Superior temporal gyrus (tissue), 1 donor: ENCODE data around the gene CDRT4.

Source experiments
- DNase-seq: peaks from one replicate; pipeline ENCODE4 v3.0.0-alpha.2; 2016; ENCODE audit errors: extremely low spot score

CDRT4 gene

GRCh38 chr17:15492791-15493692 is 25.6 kb upstream of the CDRT4 start:
- DNase-seq, result no peak

GRCh38 chr17:15492186-15492585 is 24.8 kb upstream of the CDRT4 start:
- no peak for DNase-seq

DNA sequence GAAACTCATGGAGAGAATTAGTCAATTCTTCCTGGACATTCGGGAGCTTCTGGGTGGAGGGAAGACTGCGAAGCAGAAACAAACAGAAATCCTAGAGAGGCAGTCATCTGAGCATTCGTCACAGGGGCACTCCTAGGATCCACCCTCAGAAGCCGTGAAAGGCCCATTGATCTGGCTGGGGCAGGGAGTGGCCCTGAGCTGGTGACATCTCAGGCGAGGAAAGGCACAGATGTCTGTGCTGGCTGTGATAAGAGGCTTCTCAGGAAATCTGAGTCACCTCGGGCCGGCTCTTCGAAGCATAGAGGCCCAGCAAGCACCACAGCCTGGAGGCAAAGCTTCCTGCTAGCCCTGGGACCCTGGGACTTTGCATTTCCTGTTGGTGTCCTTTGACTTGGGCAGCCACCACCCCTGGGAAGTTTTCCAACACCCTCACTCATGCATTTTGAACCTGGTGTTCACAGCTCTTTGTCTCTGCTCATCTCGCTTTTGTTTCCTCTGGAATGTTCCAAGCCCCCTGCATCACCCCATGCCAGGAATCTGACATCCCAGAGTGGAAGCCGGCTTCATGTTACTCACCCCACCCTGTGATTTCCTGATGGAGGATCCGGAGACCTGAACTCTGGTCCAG is 23.3 kb upstream of the CDRT4 start:
- DNase-seq, result peak; percentile 88

DNA sequence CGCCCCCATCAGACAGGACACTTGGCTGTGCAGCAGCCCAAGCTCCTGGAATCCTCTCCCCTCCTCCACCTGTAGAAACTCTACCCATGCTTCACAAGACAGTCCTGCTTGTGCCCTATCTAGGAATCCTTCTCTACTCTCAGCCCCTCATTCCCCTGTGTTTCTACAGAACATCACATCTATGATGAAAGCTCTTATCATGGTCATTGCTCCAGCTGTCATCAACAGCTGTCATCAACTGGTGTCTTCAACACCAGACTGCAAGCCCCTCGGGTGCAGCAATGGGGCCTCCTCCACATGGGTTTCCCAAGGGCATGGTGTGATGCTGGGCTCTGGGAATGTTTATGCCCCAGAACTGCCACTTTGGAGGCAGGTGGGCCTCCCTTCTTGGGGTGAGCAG is 21.1 kb upstream of the CDRT4 start:
- DNase-seq, result no peak

DNA sequence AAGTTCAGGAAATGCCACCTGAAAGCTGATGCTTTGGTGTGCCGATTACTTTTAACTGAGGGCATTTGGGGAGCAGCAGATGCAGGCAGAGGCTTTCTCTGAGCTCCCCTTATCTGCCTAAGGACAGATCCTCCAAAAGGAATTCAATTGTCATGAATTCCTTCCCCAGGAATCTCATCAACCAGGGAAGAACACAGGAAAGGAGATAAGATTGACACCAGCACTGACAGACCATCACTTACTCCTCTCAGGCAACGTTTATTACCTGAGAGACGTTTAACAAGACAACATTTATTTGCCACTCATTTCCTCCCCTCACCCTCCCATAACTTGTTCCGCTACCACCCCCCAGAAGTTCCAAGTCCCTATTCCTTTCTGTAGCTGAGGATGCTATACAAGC is 17.6 kb upstream of the CDRT4 start:
- DNase-seq, result no peak

GRCh38 chr17:15483431-15483830 is 16.0 kb upstream of the CDRT4 start:
- no peak for DNase-seq

DNA sequence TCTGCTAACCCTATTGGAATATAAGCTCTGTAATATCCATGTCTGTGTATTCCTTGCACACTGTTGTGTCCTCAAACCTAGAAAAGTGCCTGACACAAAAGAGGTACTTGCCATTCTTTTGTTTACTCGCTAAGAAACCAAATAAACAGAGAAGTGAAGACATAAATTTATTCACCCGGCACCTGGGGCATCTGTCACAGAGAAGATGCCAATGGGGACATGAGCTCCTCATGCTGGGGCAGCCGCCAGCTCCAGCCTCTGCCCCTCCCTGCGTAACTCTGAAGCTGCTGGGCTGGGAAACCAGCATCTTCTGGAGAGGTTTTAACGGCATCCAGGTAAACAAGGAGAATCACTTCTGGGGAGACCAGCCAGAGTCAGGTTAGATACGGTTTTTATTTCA is 15.1 kb upstream of the CDRT4 start:
- DNase-seq, result no peak

GRCh38 chr17:15481481-15481880 is 14.1 kb upstream of the CDRT4 start:
- no peak for DNase-seq

DNA sequence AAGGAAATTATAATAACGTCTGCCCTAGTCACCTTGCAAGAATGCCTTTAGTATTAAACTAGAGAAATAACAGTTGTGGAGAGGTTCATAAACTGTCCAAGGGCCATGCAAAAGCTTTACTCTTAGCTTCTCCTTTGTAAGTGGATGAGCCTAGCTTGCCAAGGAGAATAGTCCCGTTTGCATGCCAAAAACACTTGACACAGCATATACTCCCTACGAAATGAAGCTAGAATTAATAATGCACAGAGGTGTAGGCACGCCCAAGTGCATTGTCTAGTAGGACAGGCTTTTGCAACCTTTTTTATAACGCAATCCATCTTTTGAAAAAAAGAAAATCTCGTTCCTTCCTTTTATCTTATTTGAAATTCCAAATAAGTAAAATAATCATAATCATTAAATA is 12.8 kb upstream of the CDRT4 start:
- no peak for DNase-seq

- no peak for DNase-seq
Measured at GRCh38 chr17:15479703-15480102, 12.3 kb upstream of the CDRT4 start.

DNA sequence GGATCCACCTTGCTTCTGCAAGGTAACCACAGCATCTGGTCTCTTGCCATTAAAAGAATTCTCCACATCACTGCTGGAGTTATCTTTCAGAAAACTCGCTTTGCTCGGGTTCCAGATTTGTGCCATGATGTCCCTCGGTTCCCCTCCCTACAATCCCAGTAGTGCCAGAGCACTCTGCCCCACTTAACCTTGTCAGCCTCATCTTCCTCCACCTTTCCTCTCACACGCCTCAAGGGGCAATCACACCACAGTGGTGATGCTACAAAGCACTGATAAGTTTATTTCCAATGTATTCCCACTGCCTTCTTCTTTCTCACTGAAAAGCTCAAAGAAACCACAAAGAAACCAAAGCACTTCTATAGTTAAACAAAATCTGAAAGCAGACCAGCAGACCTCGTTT is 11.4 kb upstream of the CDRT4 start:
- no peak for DNase-seq

DNA sequence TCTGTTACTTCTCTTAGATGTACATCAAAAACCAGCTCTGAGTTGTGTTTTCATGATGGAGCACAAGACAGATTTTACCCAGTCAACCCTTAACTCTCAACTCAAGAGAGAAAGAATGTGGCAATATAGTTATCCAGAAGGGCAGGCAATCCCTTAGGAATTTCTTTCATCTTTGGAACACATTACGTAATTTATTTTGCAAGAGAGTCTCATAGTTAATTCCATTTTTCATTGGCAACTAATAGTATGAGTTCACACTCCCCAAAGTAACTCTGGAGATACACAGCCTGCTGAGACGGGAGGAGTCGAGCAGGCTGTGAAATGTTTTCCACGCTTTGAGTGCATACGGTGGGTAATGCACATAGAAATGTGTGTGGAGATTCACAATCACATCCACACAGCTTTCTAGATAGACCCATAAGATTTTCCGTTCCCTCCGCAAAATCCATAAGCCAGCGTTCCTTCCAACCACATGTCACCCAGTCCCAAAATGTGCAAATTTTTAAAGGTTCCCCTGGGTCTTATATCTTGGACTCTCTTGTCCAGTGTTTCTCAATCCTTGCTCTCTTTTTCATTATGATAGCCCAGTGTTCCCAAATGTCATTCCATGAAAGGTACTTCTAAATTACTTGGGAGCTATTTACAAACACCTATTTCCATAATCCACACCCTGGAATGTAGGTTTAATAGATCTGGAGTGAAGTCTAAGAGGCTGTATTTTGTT is 8.4 kb upstream of the CDRT4 start:
- no peak for DNase-seq

GRCh38 chr17:15472891-15473290 is 5.5 kb upstream of the CDRT4 start:
- DNase-seq, result no peak

DNA sequence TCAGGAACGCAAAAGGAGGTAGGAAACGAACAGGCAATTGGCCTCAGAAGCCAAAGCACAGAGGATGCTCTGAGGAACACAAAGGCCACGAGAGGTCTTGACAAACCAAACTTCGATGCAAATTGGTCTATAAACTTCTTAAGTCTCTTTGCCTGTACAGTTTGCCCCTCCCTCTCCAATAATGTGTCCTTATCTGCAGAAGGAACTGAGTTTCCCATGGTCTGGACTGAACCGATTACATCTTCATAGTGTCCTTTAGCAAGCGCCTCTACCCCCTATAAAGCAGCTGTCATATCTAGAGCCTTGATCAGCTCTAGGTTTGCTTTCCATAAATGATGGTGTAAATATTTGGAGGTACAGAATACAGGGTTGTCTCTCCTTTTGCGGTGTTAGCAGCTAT is 3.1 kb upstream of the CDRT4 start:
- DNase-seq, result no peak

DNA sequence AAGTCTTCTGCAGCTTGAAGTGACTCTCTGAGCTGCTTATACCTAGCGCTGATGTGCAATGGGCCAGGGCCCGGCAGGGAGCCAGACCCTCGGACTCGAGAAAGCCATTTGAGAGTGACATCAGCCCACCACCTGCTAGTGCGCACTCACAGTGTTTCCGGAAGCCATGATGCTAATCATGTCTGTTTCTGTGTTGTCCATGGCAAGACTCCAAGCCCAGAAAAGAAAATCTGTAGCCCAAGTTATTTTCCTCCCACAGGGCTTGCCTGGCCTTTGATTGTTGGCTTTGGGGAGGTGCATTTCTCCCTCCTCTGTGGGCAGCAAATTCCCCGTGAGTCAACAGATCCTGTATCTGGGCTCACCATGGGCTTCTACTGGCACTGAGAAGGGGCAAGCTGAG is 1.8 kb upstream of the CDRT4 start:
- DNase-seq, result no peak

DNA sequence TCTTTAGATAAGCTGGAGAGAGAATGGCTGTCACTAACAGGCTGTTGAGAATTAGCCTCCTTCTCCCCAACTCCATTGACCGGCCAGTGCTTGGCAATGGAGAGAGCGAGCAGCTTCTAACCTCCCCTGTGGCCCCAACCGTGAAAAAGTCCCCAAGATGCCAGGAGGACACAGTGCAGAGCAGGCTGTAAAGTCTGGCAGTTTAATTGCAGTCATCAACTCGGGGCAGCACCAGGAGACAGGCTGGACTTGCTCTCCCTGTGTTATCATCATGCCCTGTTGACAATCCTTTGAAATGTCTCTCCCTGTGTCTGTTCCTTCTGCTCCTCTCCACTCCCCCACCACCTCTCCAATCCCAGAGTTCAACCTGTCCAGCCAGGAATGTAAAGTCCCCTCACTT is 705 bp upstream of the CDRT4 start:
- DNase-seq, result no peak

GRCh38 chr17:15466131-15466530 is 1.3 kb downstream of the CDRT4 start:
- no peak for DNase-seq

GRCh38 chr17:15465045-15465701 is 2.2 kb downstream of the CDRT4 start:
- no peak for DNase-seq

DNA sequence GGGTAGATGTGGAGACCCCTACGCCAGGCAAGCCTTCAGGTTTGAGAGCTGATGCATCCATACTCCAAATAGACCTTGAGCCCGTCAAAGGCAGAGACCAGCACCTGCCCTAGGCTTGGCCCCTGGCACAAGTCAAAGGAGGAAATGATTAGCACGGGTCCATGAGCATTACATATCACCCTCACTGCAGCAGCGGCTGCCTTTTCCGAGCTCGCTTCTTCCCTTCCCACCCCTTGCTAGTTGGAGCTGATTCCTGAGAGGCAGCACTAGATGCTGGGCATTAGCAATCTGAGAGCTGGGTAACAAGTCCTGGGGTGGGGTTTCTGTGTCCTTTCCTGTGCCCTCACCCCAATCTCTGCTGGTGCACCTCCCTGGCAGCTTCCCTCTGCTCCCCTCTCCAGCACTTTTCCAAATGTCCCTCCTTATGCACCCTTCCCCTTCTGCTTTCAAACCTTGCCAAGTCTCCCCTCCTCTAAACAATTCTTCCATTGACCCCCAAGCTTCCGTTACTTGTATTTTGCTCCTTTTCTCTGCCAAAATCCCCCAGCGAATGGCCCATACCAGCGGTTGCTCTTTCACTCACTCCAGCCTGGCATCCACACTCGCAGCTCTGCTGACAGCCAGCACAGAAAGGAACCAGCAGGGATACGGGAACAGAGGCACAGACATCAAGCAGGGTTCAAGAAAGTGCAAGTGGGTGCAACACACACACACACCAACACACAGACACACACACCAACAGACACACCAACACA is 3.0 kb downstream of the CDRT4 start:
- DNase-seq, result no peak

- DNase-seq, result no peak
Measured at GRCh38 chr17:15462976-15463772, 4.2 kb downstream of the CDRT4 start.

DNA sequence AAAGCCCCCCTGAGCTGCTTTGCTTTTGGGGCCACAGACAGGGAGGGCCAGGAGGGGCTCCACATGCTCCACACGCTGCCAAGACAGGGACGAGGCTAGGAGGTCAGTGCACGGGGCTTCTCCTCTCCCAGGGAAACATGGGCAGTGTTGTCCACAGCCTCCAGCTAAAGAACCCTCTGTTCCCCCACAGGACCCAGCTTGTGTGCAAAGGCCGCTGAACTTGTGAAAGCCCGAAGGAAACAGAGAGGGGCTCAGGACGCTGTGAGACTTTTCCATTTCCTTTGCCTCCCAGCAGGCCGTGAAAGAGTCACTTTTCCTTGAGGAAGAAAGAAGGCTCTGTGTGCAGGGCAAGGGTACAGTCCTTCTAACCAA is 9.7 kb downstream of the CDRT4 start:
- DNase-seq, result no peak
